Hematopoietic multipotent progenitor cell treated with erythropoietin and hydrocortisone succinate and interleukin-3 and kit ligand, for 17 days (in vitro differentiated cells): ENCODE results near the gene BNIP5.

Experiments used
- DNase-seq: peaks from one replicate; pipeline ENCODE4 v3.0.0-alpha.2; 2015; ENCODE audit warnings: low spot score

Gene BNIP5

GRCh38 chr6:36292170-36292569, 44.5 kb downstream of the BNIP5 start:
- no peak for DNase-seq

DNA sequence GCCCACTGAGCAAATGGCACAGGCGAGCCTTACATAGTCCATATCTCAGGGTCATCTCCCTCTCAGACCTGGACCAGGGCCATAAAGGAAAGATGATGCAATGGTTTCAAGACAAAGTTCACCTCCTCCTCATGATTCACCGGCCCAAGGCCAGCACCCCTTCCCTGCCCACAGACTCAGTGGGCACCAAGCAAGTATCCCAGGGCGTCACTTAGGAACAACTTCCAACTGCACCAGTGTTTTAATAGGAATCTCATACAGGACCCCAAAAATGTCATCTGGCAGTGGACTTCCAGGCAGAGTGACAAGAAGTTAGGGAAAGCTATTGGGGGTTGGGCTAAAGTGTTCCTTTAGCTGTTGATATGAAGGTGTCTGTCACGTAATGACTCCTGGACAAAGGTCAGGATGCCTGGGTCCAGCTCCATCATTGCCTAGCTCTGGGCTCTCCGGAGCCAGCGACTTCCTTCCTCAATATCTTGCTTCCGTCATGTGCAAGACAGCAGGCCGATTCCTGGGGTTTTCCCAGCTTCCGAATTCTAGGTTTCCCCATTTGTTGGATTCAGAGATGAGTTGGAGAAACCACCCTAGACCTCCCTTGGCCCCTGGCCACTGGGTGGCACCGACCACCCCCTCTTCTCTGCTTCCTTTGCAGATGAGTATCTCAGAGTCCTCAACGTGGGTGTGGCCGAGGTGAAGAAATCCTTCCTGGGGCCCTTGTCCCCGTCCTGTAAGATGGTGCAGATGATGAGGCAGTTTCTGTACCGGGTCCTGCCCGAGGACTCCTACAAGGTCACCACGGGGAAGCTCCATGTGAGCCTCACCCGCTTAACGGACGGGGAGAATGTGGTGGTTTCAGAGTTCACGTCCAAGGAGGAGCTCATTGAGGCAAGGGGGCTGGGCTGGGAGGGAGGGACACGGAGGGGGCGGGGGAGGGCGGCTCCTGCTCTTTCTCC, 45.7 kb downstream of the BNIP5 start:
- DNase-seq = no peak

DNA sequence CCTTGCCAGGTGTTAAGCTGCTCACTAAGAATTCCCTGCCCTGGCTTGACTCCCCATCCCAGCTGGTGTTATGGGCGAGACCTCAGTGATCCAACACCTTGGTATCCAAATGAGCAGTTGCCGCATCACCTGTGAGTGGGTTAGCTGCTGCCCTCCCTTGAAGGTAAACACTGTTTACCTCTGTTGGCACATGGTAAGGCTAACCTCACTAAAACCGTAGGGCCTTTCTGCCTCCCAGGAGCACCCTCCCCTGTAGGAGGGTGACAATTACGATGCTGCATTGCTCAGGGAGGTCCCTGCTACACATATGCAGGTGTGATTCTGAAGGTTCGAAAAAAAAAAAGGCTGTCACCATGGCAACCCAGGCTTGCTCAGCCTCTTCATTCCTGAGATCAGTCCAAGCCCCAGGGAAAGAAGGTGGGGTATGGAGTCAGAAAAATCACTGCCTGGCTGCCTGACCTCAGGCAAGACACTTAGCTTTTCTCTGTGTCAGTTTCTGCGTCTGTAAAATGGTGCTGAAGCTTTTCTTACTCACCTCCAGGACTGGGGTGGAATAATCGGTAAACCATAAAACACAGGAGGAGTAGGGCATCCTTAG, 47.3 kb downstream of the BNIP5 start:
- DNase-seq = no peak

DNA sequence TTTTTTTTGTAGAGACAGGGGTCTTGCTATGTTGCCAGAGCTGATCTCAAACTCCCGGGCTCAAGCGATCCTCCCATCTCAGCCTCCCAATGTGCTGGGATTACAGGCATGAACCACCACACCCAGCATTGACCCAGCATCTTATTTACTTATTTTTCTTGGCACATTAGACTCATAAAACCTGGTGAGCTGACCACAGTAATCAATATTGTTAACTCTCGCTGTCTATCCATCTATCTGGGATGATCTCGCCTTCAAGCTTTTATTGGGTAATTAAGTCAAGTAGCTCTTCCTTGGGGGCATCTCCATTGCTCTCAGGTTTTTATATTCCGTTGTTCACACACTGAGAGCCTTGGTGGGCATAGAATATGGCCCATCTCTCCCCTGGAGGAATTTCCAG, 49.8 kb downstream of the BNIP5 start:
- DNase-seq = no peak

DNA sequence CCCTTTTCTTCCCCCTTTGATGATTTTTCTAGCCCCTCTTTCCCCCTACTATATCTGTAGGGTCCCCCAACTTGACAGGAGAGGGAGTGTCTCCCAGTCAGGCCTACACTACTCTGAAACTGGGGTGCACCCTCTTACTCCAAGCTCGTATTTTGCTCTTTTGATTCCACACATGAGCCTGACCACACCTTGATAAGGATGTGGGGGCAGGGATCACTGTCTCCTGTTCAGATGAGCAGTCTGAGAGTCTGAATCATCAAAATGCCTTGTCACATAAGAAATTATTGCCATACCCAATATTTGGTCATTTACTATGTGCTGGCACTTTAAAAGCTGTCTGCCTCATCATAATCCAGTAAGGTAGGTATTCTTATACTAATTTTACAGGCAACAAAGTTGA, 50.9 kb downstream of the BNIP5 start:
- DNase-seq = no peak

DNA sequence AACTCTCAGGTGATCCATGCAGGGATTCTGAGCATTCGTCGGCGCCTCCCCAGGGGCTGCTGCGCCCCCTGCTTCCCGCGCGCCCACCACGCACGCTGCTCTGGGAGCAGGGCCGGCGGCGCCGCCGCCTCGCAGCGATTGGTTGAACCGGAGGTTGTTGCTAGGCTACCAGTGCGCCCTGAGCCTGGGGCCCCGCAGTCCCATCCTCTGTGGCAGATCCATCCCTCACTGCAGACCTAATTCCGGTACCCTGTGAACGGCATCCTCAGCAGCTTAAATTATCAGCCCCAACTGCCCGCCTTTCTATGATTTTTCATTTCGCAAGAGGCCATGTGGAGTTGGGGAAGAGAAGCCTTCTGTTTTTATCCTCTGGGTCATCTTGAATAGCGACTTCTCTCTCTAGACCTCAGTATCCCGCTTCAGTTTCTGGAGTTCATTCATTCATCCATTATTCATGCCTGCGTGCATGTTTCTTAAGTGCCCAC, 51.5 kb downstream of the BNIP5 start:
- DNase-seq = no peak

GRCh38 chr6:36284359-36284758, 52.3 kb downstream of the BNIP5 start:
- no peak for DNase-seq

GRCh38 chr6:36283608-36284007, 53.1 kb downstream of the BNIP5 start:
- no peak for DNase-seq

DNA sequence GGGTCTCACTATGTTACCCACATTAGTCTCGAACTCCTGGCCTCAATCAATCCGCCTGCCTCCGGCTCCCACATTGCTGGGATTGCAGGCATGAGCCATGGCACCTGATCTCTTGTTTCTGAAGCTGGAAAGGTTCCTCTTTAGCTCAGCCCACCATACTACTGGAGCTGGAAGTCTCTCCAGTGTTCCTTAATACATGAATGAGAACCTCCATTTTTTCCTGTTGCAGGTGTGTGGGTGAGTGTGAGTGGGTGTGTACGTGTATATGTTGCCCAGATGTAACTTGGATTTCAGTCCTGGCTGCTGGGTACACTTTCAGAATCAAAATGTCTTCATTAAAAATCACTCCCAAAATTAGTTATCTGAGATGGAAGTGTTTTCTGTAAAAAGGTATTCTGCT, 55.7 kb downstream of the BNIP5 start:
- no peak for DNase-seq

DNA sequence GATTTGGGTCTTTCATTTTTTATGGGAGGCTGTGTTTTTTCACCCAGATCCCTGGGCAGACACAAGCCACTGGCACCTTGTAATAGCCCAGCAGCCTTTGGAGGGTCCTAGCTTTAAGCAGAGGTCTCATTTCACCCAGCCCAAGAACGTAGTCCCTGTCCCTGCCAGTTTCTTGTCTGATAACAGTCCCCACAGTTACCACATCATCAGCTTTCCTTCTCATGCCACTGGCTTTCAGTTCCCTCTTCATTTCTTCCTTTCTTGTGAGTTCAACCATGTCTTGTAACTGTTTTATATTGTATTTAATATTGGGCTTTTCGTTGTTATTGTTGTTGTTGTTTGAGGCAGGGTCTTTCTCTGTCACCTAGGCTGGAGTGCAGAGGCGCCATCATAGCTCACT, 56.2 kb downstream of the BNIP5 start:
- no peak for DNase-seq

GRCh38 chr6:36277946-36278470, 58.7 kb downstream of the BNIP5 start:
- no peak for DNase-seq

- no peak for DNase-seq
These were observed 59.8 kb downstream of the BNIP5 start for GRCh38 chr6:36276581-36277536.

- no peak for DNase-seq
These were observed 62.7 kb downstream of the BNIP5 start for GRCh38 chr6:36273802-36274514.

DNA sequence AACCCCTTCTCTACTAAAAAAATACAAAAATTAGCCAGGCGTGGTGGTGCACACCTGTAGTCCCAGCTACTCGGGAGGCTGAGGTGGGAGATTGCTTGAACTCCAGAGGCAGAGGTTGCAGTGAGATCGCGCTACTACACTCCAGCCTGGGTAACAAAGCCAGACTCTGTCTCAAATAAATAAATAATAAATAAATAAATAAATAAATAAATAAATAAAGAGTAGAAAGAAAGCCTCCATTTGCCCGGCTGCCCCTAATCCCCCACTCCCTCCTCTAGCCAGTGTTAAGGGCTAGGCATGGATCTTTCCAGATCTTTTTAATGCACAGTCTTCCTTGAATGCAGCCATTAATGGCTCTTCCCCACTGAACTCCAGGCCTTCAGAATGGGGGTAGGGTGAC, 63.6 kb downstream of the BNIP5 start:
- DNase-seq = no peak

DNA sequence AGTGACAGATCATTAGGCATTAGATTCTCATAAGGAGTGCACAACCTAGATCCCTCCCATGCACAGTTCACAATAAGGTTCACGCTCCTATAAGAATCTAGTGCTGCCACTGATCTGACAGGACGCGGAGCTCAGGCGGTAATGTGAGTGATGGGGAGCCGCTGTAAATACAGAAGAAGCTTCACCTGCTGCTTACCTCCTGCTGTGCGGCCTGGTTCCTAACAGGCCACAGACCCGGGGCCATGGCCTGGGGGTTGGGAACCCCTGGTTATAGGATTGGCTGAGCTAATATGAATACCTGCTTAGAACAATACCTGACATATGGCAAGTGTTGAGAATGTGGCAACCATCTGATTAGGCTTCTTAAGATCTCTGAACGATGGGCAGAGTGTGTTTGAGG, 64.5 kb downstream of the BNIP5 start:
- DNase-seq = no peak

DNA sequence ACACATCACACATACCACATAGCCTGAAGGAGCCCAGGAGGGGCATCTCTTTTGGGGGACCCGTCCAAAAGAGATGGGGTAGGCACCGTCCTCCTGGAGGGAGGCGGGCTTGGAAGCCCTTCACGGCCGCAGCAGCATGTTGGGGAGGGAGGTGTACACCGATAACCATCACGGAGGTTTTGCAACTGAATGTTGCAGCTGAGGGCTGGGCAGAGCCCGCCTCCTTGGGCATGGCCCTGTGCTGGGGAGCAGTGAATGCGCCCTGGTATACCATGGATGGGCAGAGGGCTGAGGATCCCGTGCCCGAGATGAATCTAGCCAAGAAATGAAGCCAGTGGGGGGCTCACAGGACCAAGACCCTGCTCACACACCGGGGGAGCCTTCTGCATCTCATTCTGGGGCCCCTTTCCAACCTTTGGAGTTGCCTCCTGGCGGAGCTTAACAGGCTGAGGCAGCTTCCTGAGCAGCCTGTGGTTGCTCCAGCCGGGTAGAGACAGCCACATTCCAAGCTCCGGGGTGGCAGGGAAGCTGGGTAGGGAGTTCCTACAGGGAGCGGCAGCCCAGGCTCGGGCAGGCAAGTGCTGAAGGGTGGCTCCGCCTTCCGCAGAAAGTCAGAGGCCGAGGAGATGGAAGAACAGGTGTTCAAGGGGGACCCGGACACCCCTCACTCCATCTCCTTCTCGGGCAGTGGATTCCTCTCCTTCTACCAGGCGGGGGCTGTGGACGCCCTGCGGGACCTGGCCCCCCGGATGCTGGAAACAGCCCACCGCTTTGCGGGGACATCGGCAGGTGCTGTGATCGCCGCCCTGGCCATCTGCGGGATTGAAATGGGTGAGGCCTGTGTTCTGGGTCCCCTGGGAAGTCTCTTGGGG, 66.6 kb downstream of the BNIP5 start, which contains the start of gene PNPLA1:
TSS of gene PNPLA1 (plus strand) at position 227 of the 872 bp plus-strand sequence. CDS start at position 627, 400 bp downstream.
- no peak for DNase-seq

DNA sequence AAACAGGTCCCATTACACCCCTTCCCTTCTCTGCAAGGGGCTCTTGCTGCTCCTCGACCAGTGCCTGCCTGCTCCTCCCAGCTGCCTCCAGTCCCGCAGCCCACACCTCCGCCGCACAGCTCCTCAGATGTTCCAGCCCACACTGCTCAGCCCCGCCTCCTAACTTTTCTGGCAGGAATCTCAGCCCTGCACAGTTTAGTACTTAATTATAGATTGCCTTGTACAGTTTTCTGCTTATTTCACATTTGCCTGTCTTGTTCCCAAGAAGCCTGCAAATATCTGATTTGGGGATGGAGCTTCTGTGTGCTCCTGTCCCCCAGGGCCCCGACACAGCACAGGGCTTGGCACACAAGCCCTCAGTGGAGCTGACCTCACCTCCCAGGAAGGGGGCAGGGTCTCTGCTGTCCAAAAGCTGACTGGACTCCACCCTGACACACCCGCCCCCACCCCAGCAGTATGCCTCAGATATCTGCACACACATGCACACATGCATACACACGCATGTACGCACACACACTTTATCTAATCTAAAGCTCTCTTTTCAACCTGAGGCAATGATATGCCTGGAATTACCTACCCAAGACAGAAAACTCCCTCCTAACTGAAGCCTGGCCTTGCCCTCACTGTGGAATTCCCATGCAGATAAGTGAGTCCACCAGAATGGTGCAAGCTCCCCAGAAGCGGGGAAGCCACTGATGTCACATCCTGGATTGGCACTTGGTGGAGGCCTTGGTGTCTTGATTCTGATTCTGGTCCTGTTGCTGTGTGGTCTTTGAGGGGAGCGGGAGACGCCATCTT, 68.0 kb downstream of the BNIP5 start:
- DNase-seq = no peak

- no peak for DNase-seq
These were observed 68.8 kb downstream of the BNIP5 start for GRCh38 chr6:36267731-36268477.
